Measurements from ENCODE around the gene DDX47. TPM values are rescaled to one million over a fixed set of nuclear protein-coding genes. Genes with fewer than 3 reads are reported as not detected.

Gene DDX47
- total RNA-seq, 2 experiments from 2014 or later = 153 TPM

DNA sequence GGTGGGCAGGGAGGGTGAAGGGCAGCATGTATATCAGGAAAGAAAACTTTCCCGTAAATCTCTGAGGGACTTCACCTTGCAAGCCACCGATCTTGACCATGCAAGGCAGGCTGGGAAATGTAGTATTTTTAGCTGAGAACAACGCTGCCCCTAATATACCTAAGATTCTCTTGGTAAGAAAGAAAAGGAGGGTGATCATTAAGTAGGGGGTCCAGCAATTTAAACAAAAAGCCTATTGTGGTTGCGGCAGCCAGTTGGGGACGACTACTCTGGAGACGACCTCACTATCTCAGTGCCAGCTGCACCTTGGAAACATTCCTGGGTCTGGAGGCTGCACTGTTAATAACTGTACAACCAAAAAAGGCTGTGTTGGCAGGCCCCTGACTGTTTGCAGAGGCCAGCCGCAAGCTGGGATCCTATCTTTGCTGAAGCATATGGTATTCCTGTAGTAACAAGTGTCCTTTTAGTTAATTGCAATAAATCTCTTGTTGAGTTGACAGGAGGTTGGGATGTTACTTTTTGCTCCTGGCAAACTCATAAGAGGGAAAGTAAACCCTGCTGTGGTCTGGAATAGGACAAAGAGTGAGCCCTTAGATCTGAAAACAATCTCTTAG lies 21.3 kb upstream of the DDX47 start:
- Mint-ChIP-seq H3K27me3 (no peaks in the 10 kb centered on the region), H3K9me3 (no peaks in the 10 kb centered on the region), H3K27ac (no peak overlapping the region), H3K36me3 (ENCODE audit: low read depth) (no peaks in the 10 kb centered on the region), H3K4me1 (ENCODE audit: low read depth) (peaks cover 10% of the 10 kb centered on the region), H3K4me3 (no peak overlapping the region)
- no peak for DNase-seq
- Histone ChIP-seq H3K4me3 (ENCODE audit: low read length) (no peak overlapping the region), H3K36me3 (ENCODE audit: insufficient read depth, low read length) (no peaks in the 10 kb centered on the region), H3K9me3 (ENCODE audit: control insufficient read depth in 1 of 2, insufficient read depth in 1 of 2, low read length in 2 of 2) (no peaks in the 10 kb centered on the region), H3K27ac (ENCODE audit: low read depth in 1 of 2, low read length in 2 of 2) (no peak overlapping the region), H3K27me3 (ENCODE audit: control insufficient read depth in 1 of 2, insufficient read depth in 2 of 2, low read length in 2 of 2) (no peaks in the 10 kb centered on the region), H3K4me1 (ENCODE audit: insufficient read depth, low read length) (peaks cover 18% of the 10 kb centered on the region)
- no peak for ATAC-seq (ENCODE audit: poor library complexity)
- TF ChIP-seq, protein P1, sequence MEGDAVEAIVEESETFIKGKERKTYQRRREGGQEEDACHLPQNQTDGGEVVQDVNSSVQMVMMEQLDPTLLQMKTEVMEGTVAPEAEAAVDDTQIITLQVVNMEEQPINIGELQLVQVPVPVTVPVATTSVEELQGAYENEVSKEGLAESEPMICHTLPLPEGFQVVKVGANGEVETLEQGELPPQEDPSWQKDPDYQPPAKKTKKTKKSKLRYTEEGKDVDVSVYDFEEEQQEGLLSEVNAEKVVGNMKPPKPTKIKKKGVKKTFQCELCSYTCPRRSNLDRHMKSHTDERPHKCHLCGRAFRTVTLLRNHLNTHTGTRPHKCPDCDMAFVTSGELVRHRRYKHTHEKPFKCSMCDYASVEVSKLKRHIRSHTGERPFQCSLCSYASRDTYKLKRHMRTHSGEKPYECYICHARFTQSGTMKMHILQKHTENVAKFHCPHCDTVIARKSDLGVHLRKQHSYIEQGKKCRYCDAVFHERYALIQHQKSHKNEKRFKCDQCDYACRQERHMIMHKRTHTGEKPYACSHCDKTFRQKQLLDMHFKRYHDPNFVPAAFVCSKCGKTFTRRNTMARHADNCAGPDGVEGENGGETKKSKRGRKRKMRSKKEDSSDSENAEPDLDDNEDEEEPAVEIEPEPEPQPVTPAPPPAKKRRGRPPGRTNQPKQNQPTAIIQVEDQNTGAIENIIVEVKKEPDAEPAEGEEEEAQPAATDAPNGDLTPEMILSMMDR (IDR thresholded peaks at IDR 0.05) = no peak
- intact Hi-C loops (cut with DNase I, micrococcal nuclease) = loop anchor here in 1 of 2 experiments (5.0 kb wide), 1 partner anchor 420 kb away; no protein-coding TSS in a partner anchor
- ChIA-PET POLR2A (no interaction called here), CTCF (no interaction called here)

DNA sequence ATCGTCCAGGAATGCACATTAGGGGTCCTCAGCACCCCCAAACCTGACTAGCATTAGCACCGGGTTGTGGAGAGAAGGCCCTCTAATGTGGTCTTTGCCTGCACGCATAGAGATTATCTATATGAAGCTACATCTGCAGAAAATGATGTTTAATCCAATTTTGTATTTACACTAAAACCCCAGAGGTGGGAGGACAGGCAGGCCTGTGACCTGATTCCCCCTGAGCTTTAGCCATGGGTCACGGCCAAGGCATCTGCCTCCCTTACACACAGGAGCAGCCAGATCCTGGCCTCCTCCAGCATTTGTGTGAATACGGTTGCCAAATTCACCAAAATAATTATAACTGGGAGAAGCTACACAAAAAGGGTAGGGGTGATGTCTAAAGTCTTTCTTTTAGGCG lies 20.7 kb upstream of the DDX47 start:
- Mint-ChIP-seq H3K9me3 (no peaks in the 10 kb centered on the region), H3K36me3 (ENCODE audit: low read depth) (no peaks in the 10 kb centered on the region), H3K27ac (no peak overlapping the region), H3K4me1 (ENCODE audit: low read depth) (peaks cover 10% of the 10 kb centered on the region), H3K4me3 (no peak overlapping the region), H3K27me3 (no peaks in the 10 kb centered on the region)
- H3K4me3 ChIP-seq (ENCODE audit: low read length) = no peak overlapping the region
- TF ChIP-seq, protein P1 (IDR thresholded peaks at IDR 0.05) = no peak
- H3K9me3 ChIP-seq (ENCODE audit: control insufficient read depth in 1 of 2, insufficient read depth in 1 of 2, low read length in 2 of 2) = no peaks in the 10 kb centered on the region
- DNase-seq = no peak
- H3K36me3 ChIP-seq (ENCODE audit: insufficient read depth, low read length) = no peaks in the 10 kb centered on the region
- CTCF ChIA-PET = no interaction called here
- intact Hi-C loops (cut with DNase I, micrococcal nuclease) = loop anchor here in 1 of 2 experiments (5.0 kb wide), 1 partner anchor 420 kb away; no protein-coding TSS in a partner anchor
- no peak overlapping the region for H3K27ac ChIP-seq (ENCODE audit: low read depth in 1 of 2, low read length in 2 of 2)
- no peak for ATAC-seq (ENCODE audit: poor library complexity)
- peaks cover 13% of the 10 kb centered on the region for H3K4me1 ChIP-seq (ENCODE audit: insufficient read depth, low read length)
- H3K27me3 ChIP-seq (ENCODE audit: control insufficient read depth in 1 of 2, insufficient read depth in 2 of 2, low read length in 2 of 2) = no peaks in the 10 kb centered on the region
- POLR2A ChIA-PET = no interaction called here

DNA sequence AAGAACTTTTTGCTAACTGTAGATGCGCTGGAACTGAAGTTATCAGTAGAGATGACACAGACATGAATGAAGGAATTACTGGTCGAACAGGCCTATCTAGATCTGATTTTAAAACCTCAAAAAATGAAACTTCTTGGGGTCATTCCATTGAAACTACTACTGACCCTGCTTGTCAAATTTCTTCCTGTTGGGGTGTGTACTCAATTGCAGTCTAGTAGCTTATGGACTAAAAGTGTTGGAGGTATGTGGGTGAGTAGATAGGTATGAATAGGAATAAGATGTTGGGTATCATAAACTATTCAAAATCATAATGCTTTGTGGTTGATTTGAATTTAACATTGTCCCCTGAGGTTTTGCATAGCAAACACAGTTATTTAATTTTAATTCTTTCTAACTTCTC lies 18.5 kb upstream of the DDX47 start:
- Mint-ChIP-seq H3K36me3 (ENCODE audit: low read depth) (no peaks in the 10 kb centered on the region), H3K4me1 (ENCODE audit: low read depth) (no peaks in the 10 kb centered on the region), H3K27me3 (no peaks in the 10 kb centered on the region), H3K9me3 (no peaks in the 10 kb centered on the region), H3K4me3 (no peak overlapping the region), H3K27ac (no peak overlapping the region)
- CTCF ChIA-PET = no interaction called here
- no peak overlapping the region for H3K27ac ChIP-seq (ENCODE audit: low read depth in 1 of 2, low read length in 2 of 2)
- no peaks in the 10 kb centered on the region for H3K27me3 ChIP-seq (ENCODE audit: control insufficient read depth in 1 of 2, insufficient read depth in 2 of 2, low read length in 2 of 2)
- TF ChIP-seq, protein P1 (IDR thresholded peaks at IDR 0.05) = no peak
- intact Hi-C loops (cut with DNase I, micrococcal nuclease) = loop anchor here in 1 of 2 experiments (5.0 kb wide), 1 partner anchor 418 kb away; no protein-coding TSS in a partner anchor
- no peaks in the 10 kb centered on the region for H3K4me1 ChIP-seq (ENCODE audit: insufficient read depth, low read length)
- H3K4me3 ChIP-seq (ENCODE audit: low read length) = no peak overlapping the region
- DNase-seq = no peak
- no peak for ATAC-seq (ENCODE audit: poor library complexity)
- no peaks in the 10 kb centered on the region for H3K9me3 ChIP-seq (ENCODE audit: control insufficient read depth in 1 of 2, insufficient read depth in 1 of 2, low read length in 2 of 2)
- no peaks in the 10 kb centered on the region for H3K36me3 ChIP-seq (ENCODE audit: insufficient read depth, low read length)
- POLR2A ChIA-PET = no interaction called here

Measured in CD4-positive, alpha-beta T cell (primary cell).